ENCODE results near the gene PDE9A. TPM values are rescaled to one million over a fixed set of nuclear protein-coding genes. Genes with fewer than 3 reads are reported as not detected.

The PDE9A gene
- total and polyA plus RNA-seq, 2 experiments from 2014 or later, result 14.3 to 19.6 TPM

- Histone ChIP-seq H3K4me3 (no peak overlapping the region), H3K79me2 (peaks cover 5% of the 10 kb centered on the region), H4K20me1 (ENCODE audit: insufficient read depth, poor library complexity, severe bottlenecking) (no peaks in the 10 kb centered on the region), H3K9me2 (replicated peaks; ENCODE audit: insufficient read depth) (no peaks in the 10 kb centered on the region), H3K4me1 (ENCODE audit: insufficient read depth) (peaks cover 2% of the 10 kb centered on the region), H2AFZ (no peak overlapping the region), H3K36me3 (replicated peaks; ENCODE audit: insufficient read depth, low read depth) (no peaks in the 10 kb centered on the region), H3K27me3 (no peaks in the 10 kb centered on the region), H3K27ac (no peak overlapping the region), H3K4me2 (no peak overlapping the region), H3K9me3 (ENCODE audit: low read depth) (no peaks in the 10 kb centered on the region)
- DNase-seq (ENCODE audit: low spot score), result no peak
- TF ChIP-seq EZH2 (IDR thresholded peaks at IDR 0.05; ENCODE audit: borderline replicate concordance), result no peak
- WGBS (ENCODE audit: low lambda C conversion rate, missing lambda C conversion rate), result 94% methylated on average over 19 of the region's 19 CpGs
Observed at GRCh38 chr21:42683371-42684108, 30.1 kb downstream of the PDE9A start.

GRCh38 chr21:42684109-42684916 lies 30.9 kb downstream of the PDE9A start:
- H3K36me3 ChIP-seq (replicated peaks; ENCODE audit: insufficient read depth, low read depth), result no peaks in the 10 kb centered on the region

GRCh38 chr21:42685036-42685435 lies 31.6 kb downstream of the PDE9A start:
- peaks cover 5% of the 10 kb centered on the region for H3K79me2 ChIP-seq
- no peaks in the 10 kb centered on the region for H3K4me1 ChIP-seq (ENCODE audit: insufficient read depth)
- H2AFZ ChIP-seq, result no peak overlapping the region
- H3K9me2 ChIP-seq (replicated peaks; ENCODE audit: insufficient read depth), result no peaks in the 10 kb centered on the region
- H3K27me3 ChIP-seq, result no peaks in the 10 kb centered on the region
- DNase-seq (ENCODE audit: low spot score), result no peak
- no peak overlapping the region for H3K4me3 ChIP-seq
- H4K20me1 ChIP-seq (ENCODE audit: insufficient read depth, poor library complexity, severe bottlenecking), result no peaks in the 10 kb centered on the region
- WGBS (ENCODE audit: low lambda C conversion rate, missing lambda C conversion rate), result 96% methylated on average over 21 of the region's 33 CpGs
- no peak overlapping the region for H3K27ac ChIP-seq
- no peak overlapping the region for H3K4me2 ChIP-seq
- no peak for TF ChIP-seq EZH2 (IDR thresholded peaks at IDR 0.05; ENCODE audit: borderline replicate concordance)
- TF ChIP-seq CTCF (IDR thresholded peaks at IDR 0.05; ENCODE audit: poor library complexity), result no peak
- no peak for TF ChIP-seq EZH2phosphoT487 (IDR thresholded peaks at IDR 0.05; ENCODE audit: low read depth, severe bottlenecking, unreplicated experiment)
- H3K9me3 ChIP-seq (ENCODE audit: low read depth), result no peaks in the 10 kb centered on the region
- H3K36me3 ChIP-seq (replicated peaks; ENCODE audit: insufficient read depth, low read depth), result no peaks in the 10 kb centered on the region

More at GRCh38 chr21:42684109-42684916, 30.9 kb downstream of the PDE9A start:
- Histone ChIP-seq H3K27me3 (no peaks in the 10 kb centered on the region), H3K4me2 (no peak overlapping the region), H4K20me1 (ENCODE audit: insufficient read depth, poor library complexity, severe bottlenecking) (no peaks in the 10 kb centered on the region), H3K4me3 (no peak overlapping the region), H3K9me3 (ENCODE audit: low read depth) (no peaks in the 10 kb centered on the region), H3K9me2 (replicated peaks; ENCODE audit: insufficient read depth) (no peaks in the 10 kb centered on the region), H3K27ac (no peak overlapping the region), H2AFZ (no peak overlapping the region), H3K4me1 (ENCODE audit: insufficient read depth) (no peaks in the 10 kb centered on the region), H3K79me2 (peaks cover 5% of the 10 kb centered on the region)
- 92% methylated on average over 22 of the region's 22 CpGs for WGBS (ENCODE audit: low lambda C conversion rate, missing lambda C conversion rate)
- DNase-seq (ENCODE audit: low spot score), result no peak
- TF ChIP-seq EZH2phosphoT487 (IDR thresholded peaks at IDR 0.05; ENCODE audit: low read depth, severe bottlenecking, unreplicated experiment) (no peak), EZH2 (IDR thresholded peaks at IDR 0.05; ENCODE audit: borderline replicate concordance) (no peak), CTCF (IDR thresholded peaks at IDR 0.05; ENCODE audit: poor library complexity) (no peak)

GRCh38 chr21:42685954-42686500 lies 32.6 kb downstream of the PDE9A start:
- no peak overlapping the region for H3K27ac ChIP-seq
- H3K79me2 ChIP-seq, result peaks cover 2% of the 10 kb centered on the region
- WGBS (ENCODE audit: low lambda C conversion rate, missing lambda C conversion rate), result 98% methylated on average over 41 of the region's 41 CpGs
- no peak overlapping the region for H2AFZ ChIP-seq
- H4K20me1 ChIP-seq (ENCODE audit: insufficient read depth, poor library complexity, severe bottlenecking), result no peaks in the 10 kb centered on the region
- DNase-seq (ENCODE audit: low spot score), result no peak
- H3K9me3 ChIP-seq (ENCODE audit: low read depth), result no peaks in the 10 kb centered on the region
- no peak overlapping the region for H3K4me3 ChIP-seq
- no peak overlapping the region for H3K4me2 ChIP-seq
- TF ChIP-seq CTCF (IDR thresholded peaks at IDR 0.05; ENCODE audit: poor library complexity), result no peak
- TF ChIP-seq EZH2phosphoT487 (IDR thresholded peaks at IDR 0.05; ENCODE audit: low read depth, severe bottlenecking, unreplicated experiment), result no peak
- no peak for TF ChIP-seq EZH2 (IDR thresholded peaks at IDR 0.05; ENCODE audit: borderline replicate concordance)
- no peaks in the 10 kb centered on the region for H3K27me3 ChIP-seq
- H3K36me3 ChIP-seq (replicated peaks; ENCODE audit: insufficient read depth, low read depth), result no peaks in the 10 kb centered on the region
- no peaks in the 10 kb centered on the region for H3K9me2 ChIP-seq (replicated peaks; ENCODE audit: insufficient read depth)
- no peaks in the 10 kb centered on the region for H3K4me1 ChIP-seq (ENCODE audit: insufficient read depth)
